Ovary (tissue), 9 donors: Measurements from ENCODE around the gene SYT10. TPM values are rescaled to one million over a fixed set of nuclear protein-coding genes. Genes with fewer than 3 reads are reported as not detected.

Experiments
- DNase-seq, 5 donors: peaks; one replicate each; pipeline ENCODE4 v3.0.0-alpha.2; 2019 to 2020
- H3K27ac ChIP-seq, 2 donors: fragments of 200-600 bp; one replicate each; pipeline versions ENCODE4 v1.5.1 to v1.8.0; 2019 to 2022
- H3K27me3 ChIP-seq: fragments of 200-600 bp; one replicate; pipeline ENCODE4 v1.8.0; 2022
- H3K36me3 ChIP-seq: fragments of 200-600 bp; sonication (generic); one replicate; pipeline ENCODE4 v1.5.1; 2019
- H3K4me1 ChIP-seq: one replicate; pipeline ENCODE4 v1.8.1; 2013; ENCODE audit warnings: mild to moderate bottlenecking, moderate library complexity; ENCODE audit not compliant: insufficient read depth
- H3K4me3 ChIP-seq: fragments of 200-600 bp; sonication (generic); one replicate; pipeline ENCODE4 v1.5.1; 2017
- H3K9me3 ChIP-seq, 2 donors: fragments of 200-600 bp in 1 of 2; sonication (generic) in 1 of 2; one replicate each; pipeline versions ENCODE4 v1.5.1 to v1.8.1; 2013 to 2019; ENCODE audit warnings: mild to moderate bottlenecking in 1 of 2, moderate library complexity in 1 of 2
- CTCF ChIP-seq, 3 donors: fragments of 450-650 bp in 2 of 3; fragments of 200-600 bp in 1 of 3; IDR thresholded peaks; one replicate each; pipeline versions ENCODE4 v1.5.1 to v1.8.0; 2016 to 2022; ENCODE audit warnings: antibody characterized with exemption in 3 of 3, mild to moderate bottlenecking in 1 of 3
- EP300 ChIP-seq: sonication (generic); formaldehyde crosslinking; IDR thresholded peaks from one replicate; pipeline ENCODE4 v1.6.1; 2017; ENCODE audit warnings: antibody characterized with exemption
- POLR2A ChIP-seq: fragments of 450-650 bp; IDR thresholded peaks from one replicate; pipeline ENCODE4 v1.6.1; 2017; ENCODE audit warnings: antibody characterized with exemption, mild to moderate bottlenecking, moderate library complexity
- WGBS, 3 donors: extraction: QIAGEN DNeasy Blood & Tissue Kit in 1 of 3; methylation state at CpG; one replicate each; pipeline versions ENCODE4 v1.1.5 to v1.1.7; 2013 to 2017; 5-methylcytosine and 5-hydroxymethylcytosine counted together
- intact Hi-C, 4 donors: fragments of 100-400 bp; cut with DNase I; formaldehyde crosslinking; loops; one replicate each; pipeline versions ENCODE4 v1.11.0 to v1.15.1; 2022 to 2023
- polyA plus RNA-seq, 2 donors: library from polyadenylated mRNA; stranded (reverse); fragments of 200-250 nt in 1 of 2; fragments of 350-450 nt in 1 of 2; fragmentation: Illumina TruSeq in 1 of 2; extraction: RNeasy Lipid Tissue Mini Kit (QIAGEN cat#74804) in 1 of 2; gene quantifications; one replicate each; pipeline ENCODE4 v1.2.3, GENCODE V29; 2013 to 2014
- total RNA-seq, 7 donors: library from RNA; depleted of rRNA in 2 of 7; stranded (reverse); fragments of >200 nt in 2 of 7; fragmentation: NEBNext Ultra II Directional in 3 of 7; extraction: Animal tissue kit (Norgen Biotek cat#: 25700) in 3 of 7; gene quantifications; one replicate each; pipeline versions ENCODE4 v1.1.0 to v1.2.4, GENCODE V29; 2016 to 2023
- donor health status: DM: no; HTN: no; CAD: no; lungs with moderate emphysema.
- donor health status: DM: no; HTN: no; CAD: no.
- donor health status: Bipolar disorder and iron deficiency.
- donor health status: DM: yes; HTN: yes; CAD: no.
- donor health status: DM: no; HTN: no; CAD: no.
- donor health status: DM: yes; HTN: yes; CAD: no.

Gene SYT10
- total and polyA plus RNA-seq, 9 donors: 0.08 to 8.5 (median 0.47) TPM; not detected in 5

- no peaks in the 10 kb centered on the region for H3K9me3 ChIP-seq
- intact Hi-C loops: no loop called here
- no peaks in the 10 kb centered on the region for H3K36me3 ChIP-seq
- no peaks in the 10 kb centered on the region for H3K27me3 ChIP-seq
- H3K4me1 ChIP-seq: no peaks in the 10 kb centered on the region
- 51 to 63% (median 53%) methylated on average over 7 of the region's 7 CpGs for WGBS, 3 donors
- H3K4me3 ChIP-seq: no peak overlapping the region
- TF ChIP-seq CTCF (IDR thresholded peaks at IDR 0.05) (no peak), POLR2A (no peak), EP300 (no peak)
- no peak for DNase-seq
- H3K27ac ChIP-seq: no peak overlapping the region
Observed at GRCh38 chr12:33437598-33437997, 2.0 kb downstream of the SYT10 start.

- Histone ChIP-seq H3K27me3 (no peaks in the 10 kb centered on the region), H3K27ac (no peak overlapping the region), H3K9me3 (no peaks in the 10 kb centered on the region), H3K36me3 (no peaks in the 10 kb centered on the region), H3K4me1 (no peaks in the 10 kb centered on the region), H3K4me3 (no peak overlapping the region)
- no peak for TF ChIP-seq EP300
- no peak for TF ChIP-seq POLR2A
- TF ChIP-seq CTCF (IDR thresholded peaks at IDR 0.05): no peak
- no peak for DNase-seq
- intact Hi-C loops: no loop called here
Observed at GRCh38 chr12:33432992-33433391, 6.6 kb downstream of the SYT10 start.

- Histone ChIP-seq H3K27me3 (no peaks in the 10 kb centered on the region), H3K27ac (no peak overlapping the region), H3K9me3 (no peaks in the 10 kb centered on the region), H3K4me3 (no peak overlapping the region), H3K4me1 (no peaks in the 10 kb centered on the region), H3K36me3 (no peaks in the 10 kb centered on the region)
- intact Hi-C loops: no loop called here
- WGBS, 3 donors: 98 to 100% (median 99%) methylated on average over 1 of the region's 1 CpG
- no peak for TF ChIP-seq POLR2A
- no peak for TF ChIP-seq EP300
- TF ChIP-seq CTCF (IDR thresholded peaks at IDR 0.05): no peak
- DNase-seq: no peak
Observed at GRCh38 chr12:33431648-33432047, 8.0 kb downstream of the SYT10 start.

- Histone ChIP-seq H3K9me3 (no peaks in the 10 kb centered on the region), H3K27me3 (no peaks in the 10 kb centered on the region), H3K36me3 (no peaks in the 10 kb centered on the region), H3K4me3 (no peak overlapping the region), H3K4me1 (no peaks in the 10 kb centered on the region), H3K27ac (no peak overlapping the region)
- intact Hi-C loops: no loop called here
- WGBS, 3 donors: 81 to 86% (median 82%) methylated on average over 2 of the region's 2 CpGs
- no peak for TF ChIP-seq CTCF (IDR thresholded peaks at IDR 0.05)
- no peak for TF ChIP-seq EP300
- no peak for TF ChIP-seq POLR2A
- DNase-seq: no peak
Observed at GRCh38 chr12:33429468-33429867, 10.2 kb downstream of the SYT10 start.

- no peaks in the 10 kb centered on the region for H3K4me1 ChIP-seq
- H3K36me3 ChIP-seq: no peaks in the 10 kb centered on the region
- DNase-seq: no peak
- WGBS, 3 donors: 83 to 92% (median 85%) methylated on average over 2 of the region's 2 CpGs
- no peak overlapping the region for H3K4me3 ChIP-seq
- no peaks in the 10 kb centered on the region for H3K9me3 ChIP-seq
- H3K27me3 ChIP-seq: no peaks in the 10 kb centered on the region
- intact Hi-C loops: no loop called here
- TF ChIP-seq POLR2A (no peak), EP300 (no peak), CTCF (IDR thresholded peaks at IDR 0.05) (no peak)
- H3K27ac ChIP-seq: no peak overlapping the region
Observed at GRCh38 chr12:33427071-33427470, 12.5 kb downstream of the SYT10 start.
